ENCODE data around the gene ARMC7. TPM values are rescaled to one million over a fixed set of nuclear protein-coding genes. Genes with fewer than 3 reads are reported as not detected.
"Not testable (repeated sequence)": the region's sequence is repeated elsewhere in the genome, so short reads cannot be mapped to it uniquely, and the experiment has no call there.

ARMC7 gene
- total RNA-seq, 1 donor from 2014 or later, result 6.0 TPM

DNA sequence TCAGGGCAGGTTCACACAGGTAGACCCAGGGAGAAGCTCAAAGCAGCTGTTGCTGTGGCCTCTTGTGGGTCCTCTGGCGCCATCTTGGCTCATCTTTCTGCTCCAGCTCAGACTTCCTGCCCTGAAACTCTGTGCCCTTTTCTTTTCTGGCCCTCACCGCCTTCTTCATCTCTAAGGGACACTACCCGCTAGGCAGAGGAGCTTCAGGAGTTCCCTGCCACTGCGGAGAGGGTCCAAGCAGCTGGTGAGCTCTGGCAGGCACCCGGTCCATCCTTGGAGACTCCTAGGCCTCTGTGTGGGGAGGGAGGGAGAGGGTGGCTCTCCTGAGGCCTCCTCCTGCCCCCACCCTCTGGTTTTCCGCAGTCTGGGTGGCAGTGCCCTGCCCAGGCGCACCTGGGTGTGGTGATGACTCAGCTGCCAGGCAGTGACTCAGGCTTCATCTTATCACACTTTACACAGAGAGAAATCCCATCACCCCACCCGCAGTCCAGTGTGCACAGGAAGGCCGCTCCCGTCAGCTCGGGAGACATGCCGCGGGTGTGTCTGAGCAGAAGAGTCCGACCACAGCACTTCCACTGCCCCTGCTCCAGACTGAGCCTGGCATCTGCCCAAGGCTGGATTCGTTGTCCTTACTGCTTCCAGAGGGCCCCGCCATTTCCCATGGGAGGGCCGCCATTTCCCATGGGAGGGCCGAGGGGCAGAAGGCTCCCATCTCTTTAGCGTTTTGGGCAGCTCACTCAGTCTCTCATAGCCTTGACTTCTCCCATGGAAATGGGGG, 14.5 kb downstream of the ARMC7 start:
- ATAC-seq, result peak; percentile 66
- intact Hi-C loops (cut with micrococcal nuclease), result no loop called here
- peak; percentile 56 for DNase-seq

DNA sequence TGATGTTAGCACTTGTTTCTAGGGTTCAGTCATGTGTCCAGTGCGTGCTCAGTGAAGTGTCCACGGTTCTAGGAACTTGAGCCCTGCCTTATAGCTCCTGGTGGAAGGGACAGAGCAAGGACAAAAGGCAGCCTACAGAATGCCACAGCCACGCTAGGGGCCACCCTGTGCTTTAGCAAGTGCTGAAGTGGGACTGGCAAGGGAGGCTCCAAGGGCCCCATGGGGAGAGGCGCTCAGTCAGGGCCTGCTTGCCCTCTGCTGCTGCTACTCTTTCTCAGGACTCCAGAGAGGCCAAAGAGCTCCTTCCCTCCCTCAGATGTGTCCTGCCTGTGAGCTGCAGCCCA, 15.0 kb downstream of the ARMC7 start:
- DNase-seq, result no peak
- intact Hi-C loops (cut with micrococcal nuclease), result no loop called here

DNA sequence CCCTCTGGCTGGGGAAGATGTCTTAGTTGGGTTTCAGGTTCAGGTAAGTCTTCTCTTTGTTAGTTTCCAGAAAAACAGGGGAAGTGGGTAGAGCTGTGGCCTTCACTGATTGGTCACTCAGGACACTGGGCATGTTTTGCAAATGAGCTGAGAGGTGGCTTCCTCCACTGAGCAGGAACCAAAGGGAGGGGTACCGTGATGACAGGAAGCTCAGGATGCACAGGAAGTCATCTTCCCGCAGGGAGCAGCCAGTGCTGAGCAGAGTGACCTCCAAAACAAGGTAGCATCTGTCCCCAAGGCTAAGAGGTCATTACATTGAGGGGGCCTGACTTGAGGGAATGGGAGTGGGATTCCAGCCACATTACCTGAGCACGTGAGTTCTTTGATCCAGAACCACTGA, 16.2 kb downstream of the ARMC7 start:
- intact Hi-C loops (cut with micrococcal nuclease), result no loop called here
- DNase-seq (no peak), ATAC-seq (no peak)

More for the DNA sequence above, 15.0 kb downstream of the ARMC7 start:
- ATAC-seq, result no peak

DNA sequence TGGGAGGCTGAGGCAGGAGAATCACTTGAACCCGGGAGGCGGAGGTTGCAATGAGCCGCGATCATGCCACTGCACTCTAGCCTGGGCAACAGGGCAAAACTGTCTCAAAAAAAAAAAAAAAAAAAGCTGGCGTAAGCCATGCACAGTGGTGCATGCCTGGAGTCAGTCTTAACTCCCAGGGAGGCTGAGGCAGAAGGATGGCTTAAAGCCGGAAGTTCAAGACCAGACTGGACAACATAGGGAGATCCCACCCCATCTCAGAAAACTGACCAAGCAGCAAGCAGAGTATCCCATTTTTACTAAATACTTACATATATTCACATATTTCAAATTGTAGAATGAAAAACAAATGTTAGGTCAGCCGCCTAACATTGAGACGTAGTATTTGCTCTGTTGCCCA, 17.2 kb downstream of the ARMC7 start:
- no peak for DNase-seq
- ATAC-seq, result no peak
- intact Hi-C loops (cut with micrococcal nuclease), result no loop called here

DNA sequence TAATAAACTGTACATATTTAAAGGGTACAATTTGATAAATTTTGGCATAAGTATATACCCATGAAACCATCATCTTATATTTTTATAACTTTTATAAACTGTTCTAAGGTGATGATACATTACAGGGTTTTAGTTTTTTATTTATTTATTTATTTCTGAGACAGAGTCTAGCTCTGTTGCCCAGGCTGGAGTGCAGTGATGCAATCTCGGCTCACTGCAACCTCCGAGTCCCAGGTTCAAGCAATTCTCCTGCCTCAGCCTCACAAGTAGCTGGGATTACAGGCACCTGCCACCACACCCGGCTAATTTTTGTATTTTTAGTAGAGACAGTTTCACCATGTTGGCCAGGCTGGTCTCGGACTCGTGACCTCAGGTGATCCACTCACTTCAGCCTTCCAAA, 18.2 kb downstream of the ARMC7 start:
- intact Hi-C loops (cut with micrococcal nuclease), result not testable (repeated sequence)

DNA sequence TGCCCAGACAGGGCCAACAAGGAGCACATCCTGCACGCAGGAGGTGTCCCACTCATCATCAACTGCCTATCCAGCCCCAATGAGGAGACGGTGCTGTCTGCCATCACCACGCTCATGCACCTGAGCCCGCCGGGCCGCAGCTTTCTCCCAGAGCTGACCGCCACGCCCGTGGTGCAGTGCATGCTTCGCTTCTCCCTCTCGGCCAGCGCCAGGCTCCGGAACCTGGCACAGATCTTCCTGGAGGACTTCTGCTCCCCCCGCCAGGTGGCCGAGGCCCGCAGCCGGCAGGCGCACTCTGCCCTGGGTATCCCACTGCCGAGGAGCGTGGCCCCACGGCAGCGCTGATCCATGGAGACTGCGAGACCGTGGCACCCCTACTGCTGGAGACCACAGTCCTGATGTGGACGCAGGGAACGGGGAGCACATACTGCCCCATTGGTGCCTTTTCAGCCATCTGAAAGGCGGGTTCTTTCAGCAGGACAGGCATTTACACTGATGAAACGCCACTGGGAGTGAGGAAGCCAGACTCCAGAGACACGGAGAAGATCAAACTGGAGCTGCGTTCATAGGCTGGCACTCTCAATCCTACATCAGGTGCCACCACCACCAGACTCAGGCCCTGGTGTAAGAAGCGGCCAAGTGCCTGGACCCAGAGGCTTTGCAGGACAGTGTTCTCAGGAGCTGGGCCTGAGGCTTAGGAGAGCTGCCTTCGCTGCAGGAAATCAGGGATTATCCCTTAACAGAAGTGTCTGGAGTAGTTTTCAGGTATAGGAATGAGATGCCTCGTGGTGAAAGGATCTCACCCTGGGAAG, 19.1 kb downstream of the ARMC7 start:
- ATAC-seq (no peak), DNase-seq (no peak)
- intact Hi-C loops (cut with micrococcal nuclease), result no loop called here

More for the DNA sequence above, 18.2 kb downstream of the ARMC7 start:
- DNase-seq, ATAC-seq: not testable (repeated sequence)

DNA sequence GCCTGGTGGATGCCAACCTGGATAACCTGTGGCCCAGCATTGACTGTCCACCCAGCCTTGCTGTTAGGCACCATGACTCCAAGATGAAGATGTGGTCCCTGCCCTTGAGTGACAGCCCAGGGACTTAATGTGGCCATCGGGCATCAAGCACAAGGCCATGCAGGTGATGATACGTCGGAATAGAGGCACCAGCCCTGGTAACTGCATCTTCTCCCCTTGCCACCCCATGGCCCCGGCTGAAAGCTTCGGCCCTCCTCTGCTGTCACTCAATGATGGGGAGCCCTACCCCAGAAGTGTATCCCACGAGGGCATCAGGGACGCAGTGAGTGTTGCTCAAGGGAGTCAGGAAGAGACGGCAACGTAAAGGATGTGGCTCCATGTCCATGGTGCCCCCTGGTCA, 19.8 kb downstream of the ARMC7 start:
- DNase-seq (no peak), ATAC-seq (no peak)
- intact Hi-C loops (cut with micrococcal nuclease), result no loop called here

DNA sequence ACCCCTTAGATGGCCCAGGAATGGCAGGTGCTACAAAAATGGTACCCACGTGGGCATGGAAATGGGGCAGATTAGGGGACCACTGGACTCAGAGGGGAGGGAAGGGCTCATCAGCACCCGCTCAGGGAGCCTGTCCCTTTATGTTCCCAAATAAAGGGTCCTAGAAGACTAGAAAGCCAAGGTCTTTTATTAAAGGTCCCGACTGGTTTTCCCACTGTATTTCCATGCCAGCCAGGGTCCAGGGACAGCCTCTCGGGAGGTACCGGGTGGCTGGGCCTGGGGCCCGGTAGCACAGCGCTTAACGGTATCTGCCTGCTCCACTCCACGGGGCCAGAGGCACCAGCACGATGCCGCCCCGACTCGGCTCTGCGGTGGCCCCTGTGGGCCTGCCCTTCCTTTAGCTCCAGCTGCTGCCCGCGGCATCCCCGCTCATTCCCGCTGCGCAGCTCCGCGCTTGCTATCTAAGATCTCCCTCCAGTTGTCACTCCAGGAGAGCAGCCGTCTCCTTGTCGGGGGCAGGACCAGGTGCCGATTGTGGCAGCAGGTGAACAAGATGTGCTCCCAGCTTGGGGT, 20.4 kb downstream of the ARMC7 start:
- ATAC-seq (no peak), DNase-seq (peak; percentile 35)
- intact Hi-C loops (cut with micrococcal nuclease), result no loop called here

DNA sequence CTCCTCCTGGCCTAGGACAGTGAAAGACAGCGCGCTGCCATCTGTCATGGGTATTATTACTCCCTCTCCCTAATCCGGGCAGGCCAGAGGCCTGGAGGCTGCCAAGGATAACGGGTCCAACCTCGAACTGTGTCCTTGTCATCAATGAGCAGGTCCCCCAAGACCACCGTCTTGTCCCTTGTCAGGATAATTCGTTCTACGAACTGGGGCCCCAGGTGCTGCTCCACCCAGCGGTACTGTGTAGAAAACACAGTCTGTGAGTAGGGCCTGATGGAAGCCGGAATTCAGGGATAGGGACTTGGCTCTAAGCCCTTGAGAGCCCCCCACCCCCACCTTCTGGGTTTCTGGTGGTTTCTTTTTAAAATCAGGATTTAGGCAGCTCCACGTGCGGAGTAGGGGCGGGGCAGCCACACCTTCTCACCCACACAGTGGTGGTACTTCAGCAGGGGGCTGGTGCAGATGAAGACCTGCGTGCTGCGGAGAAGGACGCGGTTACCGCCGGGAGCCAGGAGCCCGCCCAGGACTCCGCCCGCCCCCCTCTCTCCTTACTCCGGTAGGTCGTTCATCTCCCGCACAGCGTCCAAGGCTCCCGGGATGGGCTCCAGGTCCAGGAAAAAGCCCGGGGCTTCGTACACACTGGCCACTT, 21.0 kb downstream of the ARMC7 start:
- intact Hi-C loops (cut with micrococcal nuclease), result no loop called here
- DNase-seq, result no peak

DNA sequence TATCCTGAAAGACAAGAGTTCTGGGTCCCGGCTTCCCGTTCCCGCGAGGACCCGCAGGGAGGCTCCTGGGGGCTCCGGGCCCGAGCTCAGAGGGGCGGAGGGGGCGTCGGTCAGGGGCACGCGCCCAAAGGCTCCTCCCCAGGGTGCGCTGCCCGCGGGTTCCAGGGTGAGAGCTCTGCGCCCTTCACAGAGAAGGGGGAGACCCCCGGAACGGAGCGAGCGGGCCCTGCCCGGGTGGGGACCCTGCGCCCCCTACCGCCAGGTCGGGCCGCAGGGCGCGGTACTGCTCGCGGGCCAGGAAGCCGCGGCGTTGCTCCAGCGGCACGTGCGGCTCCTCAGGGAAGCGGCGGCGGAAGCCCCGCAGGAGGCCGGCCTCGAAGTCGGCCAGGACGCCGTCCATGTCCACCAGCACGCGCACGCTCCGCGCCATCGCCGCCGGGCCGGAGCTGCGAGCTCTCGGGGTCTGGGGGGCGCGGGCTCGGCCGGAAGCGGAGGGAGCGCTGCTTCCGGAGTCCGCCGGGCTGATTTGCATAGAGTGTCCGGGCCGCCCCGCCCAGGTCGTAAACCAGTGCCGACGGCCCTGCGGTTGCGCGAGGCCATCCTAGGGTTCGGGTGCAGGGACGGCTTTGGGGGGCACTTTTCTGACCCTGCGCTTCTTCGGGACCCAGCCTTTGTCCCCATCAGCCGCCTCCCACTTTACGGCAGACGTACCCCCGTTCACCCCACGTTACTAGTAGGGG, 21.7 kb downstream of the ARMC7 start, which contains the start of gene NT5C:
TSS of gene NT5C (minus strand) at position 465 of the 740 bp plus-strand sequence. CDS start at position 430, 35 bp downstream.
- DNase-seq (peak; percentile 91), ATAC-seq (peak; percentile 94)
- intact Hi-C loops (cut with micrococcal nuclease), result no loop called here

More for the DNA sequence above, 21.0 kb downstream of the ARMC7 start:
- ATAC-seq, result peak; percentile 60

DNA sequence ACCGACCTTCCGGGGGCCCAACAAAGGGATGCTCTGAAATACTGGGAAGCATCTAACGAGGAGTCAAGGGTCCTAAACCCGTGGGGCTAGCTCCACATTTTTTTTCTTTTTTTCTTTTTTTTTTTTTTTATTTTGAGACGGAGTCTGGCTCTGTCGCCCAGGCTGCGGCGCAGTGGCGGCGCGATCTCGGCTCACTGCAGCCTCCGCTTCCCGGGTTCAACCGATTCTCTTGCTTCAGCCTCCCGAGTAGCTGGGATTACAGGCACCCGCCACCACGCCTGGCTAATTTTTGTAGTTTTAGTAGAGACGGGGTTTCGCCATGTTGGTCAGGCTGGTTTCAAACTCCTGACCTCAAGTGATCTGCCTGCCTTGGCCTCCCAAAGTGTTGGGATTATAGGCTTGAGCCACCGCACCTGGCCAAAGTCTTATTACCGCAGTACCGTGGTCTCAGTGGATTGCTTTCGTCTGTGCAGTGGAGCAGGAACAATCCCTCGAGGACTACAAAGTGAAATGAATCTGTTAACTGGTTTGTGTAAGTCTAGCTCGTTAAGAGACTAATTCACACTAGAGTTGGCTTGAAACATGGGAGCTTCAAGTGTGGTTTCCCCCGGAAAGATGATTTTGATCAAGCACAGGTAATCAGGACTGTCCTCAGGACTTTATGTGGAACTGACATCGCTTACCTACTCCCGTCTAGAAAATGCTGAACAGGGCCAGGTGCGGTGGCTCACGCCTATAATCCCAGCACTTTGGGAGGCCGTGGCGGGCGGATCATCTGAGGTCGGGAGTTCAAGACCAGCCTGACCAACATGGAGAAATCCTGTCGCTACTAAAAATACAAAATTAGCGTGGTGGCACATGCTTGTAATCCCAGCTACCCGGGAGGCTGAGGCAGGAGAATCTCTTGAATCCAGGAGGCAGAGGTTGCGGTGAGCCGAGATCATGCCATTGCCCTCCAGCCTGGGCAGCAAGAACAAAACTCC, 22.5 kb downstream of the ARMC7 start:
- ATAC-seq; DNase-seq; intact Hi-C loops (cut with micrococcal nuclease): not testable (repeated sequence)

DNA sequence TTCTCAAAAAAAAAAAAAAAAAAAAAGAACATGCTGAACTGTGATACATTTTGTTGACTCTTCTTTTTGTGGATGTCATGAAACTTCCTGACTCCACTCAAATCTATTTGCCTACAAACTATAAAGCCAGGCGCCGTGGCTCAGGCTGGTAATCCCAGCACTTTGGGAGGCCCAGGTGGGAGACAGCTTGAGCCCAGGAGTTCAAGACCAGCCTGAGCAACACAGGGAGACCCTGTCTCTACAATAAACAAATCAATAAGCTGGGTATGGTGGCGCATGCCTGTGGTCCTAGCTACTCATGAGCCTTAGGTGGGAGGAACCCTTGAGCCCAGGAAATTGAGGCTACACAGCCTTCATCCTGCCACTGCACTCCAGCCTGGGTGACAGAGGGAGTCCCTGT, 23.2 kb downstream of the ARMC7 start:
- intact Hi-C loops (cut with micrococcal nuclease), result no loop called here
- ATAC-seq (no peak), DNase-seq (no peak)

DNA sequence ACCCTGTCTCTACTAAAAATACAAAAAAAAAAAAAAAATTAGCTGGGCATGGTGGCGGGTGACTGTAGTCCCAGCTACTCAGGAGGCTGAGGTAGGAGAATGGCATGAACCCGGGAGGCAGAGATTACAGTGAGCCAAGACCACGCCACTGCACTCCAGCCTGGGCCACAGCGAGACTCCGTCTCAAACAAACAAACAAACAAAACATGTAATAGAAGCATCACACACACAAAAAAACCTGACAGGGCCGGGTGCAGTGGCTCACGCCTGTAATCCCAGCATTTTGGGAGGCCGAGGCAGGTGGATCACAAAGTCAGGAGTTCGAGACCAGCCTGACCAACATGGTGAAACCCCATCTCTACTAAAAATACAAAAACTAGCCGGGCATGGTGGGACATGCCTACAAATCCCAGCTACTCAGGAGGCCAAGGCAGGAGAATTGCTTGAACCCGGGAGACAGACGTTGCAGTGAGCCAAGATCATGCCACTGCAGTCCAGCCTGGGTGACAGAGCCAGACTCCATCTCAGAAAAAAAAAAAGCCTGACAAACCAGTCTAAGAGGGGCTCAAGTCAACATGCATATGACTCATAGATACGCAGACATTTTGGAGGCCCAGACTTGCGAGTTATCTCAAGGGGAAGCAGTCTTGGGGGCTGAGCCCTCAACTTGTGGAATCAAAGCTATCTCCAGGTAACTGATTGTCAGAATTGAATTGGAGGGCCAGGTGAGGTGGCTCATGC, 24.0 kb downstream of the ARMC7 start:
- DNase-seq; ATAC-seq; intact Hi-C loops (cut with micrococcal nuclease): not testable (repeated sequence)

DNA sequence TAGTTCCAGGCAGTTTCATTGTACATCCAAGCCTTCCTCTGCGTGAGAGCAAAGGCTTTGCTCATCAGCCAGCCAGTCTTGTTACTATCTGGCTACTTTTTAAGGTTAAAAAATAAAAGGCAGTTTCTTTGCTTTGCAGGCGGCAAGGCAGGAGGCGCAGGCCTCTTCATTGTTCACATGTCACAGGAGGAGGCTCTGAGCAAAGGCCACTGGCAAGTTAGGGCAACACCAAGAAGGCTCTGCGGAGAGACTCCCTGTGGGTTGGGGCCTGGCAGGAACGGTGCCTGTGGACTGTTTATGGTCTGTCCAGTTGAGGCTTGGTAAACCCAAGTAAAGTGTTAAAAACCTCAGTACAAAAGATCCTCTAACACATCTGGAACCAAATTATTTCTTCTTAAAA, 25.7 kb downstream of the ARMC7 start:
- intact Hi-C loops (cut with micrococcal nuclease), result no loop called here
- DNase-seq, result no peak
- ATAC-seq, result no peak

DNA sequence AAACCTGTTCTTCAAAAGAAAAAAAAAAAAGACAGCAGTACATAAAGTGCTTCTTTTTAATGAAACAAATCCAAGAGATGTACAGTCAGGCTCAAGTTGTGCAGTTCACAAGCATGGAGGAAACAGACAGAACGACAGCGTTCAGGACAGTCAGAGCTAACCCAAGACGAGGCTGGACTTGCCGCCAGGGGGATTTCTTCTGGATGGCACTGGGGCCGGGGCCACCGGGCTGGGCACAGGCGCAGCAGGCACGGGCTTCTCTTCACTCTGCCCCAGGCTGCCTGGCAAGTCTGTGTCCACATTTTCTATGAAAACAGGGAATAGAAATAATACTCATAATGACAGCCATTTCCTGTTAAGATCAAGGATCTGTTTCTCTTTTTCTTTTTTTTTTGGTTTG, 26.2 kb downstream of the ARMC7 start:
- intact Hi-C loops (cut with micrococcal nuclease), result no loop called here
- ATAC-seq, result no peak
- DNase-seq, result no peak

DNA sequence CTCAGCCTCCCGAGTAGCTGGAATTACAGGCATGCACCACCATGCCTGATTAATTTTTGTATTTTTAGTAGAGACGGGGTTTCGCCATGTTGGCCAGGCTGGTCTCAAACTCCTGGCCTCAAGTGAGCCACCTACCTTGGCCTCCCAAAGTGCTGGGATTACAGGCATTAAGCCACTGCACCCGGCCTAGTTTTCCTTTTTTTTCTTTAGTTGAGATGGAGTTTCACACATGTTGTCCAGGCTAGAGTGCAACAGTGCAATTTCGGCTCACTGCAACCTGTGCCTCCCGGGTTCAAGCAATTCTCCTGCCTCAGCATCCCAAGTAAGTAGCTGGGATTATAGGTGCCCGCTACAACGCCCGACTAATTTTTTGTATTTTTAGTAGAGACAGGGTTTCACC, 28.0 kb downstream of the ARMC7 start:
- DNase-seq; intact Hi-C loops (cut with micrococcal nuclease): not testable (repeated sequence)

DNA sequence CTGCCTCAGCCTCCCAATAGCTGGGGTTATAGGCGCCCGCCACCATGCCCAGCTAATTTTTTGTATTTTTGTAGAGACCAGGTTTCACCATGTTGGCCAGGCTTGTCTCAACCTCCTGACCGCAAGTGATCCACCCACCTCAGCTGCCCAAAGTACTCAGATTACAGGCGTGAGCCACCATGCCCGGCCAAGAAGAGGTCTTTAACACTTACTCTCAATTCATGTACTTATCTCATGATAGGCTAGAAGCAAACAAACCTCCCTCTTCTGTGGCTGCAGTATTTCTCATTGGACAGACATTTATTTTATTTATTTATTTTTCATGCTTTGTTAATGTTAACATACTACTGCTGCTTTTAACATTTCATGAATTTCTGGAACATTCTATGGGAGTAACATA, 28.8 kb downstream of the ARMC7 start:
- ATAC-seq (no peak), DNase-seq (no peak)
- intact Hi-C loops (cut with micrococcal nuclease), result no loop called here

More for the DNA sequence above, 28.0 kb downstream of the ARMC7 start:
- not testable (repeated sequence) for ATAC-seq
